ENCODE results near the gene PXDN.

PXDN gene

GRCh38 chr2:1588978-1589621 is 155.2 kb downstream of the PXDN start:
- DNase-seq, result no peak

GRCh38 chr2:1588051-1588977 is 156.0 kb downstream of the PXDN start:
- DNase-seq, result no peak

GRCh38 chr2:1586923-1587840 is 157.1 kb downstream of the PXDN start:
- no peak for DNase-seq

GRCh38 chr2:1586251-1586922 is 157.9 kb downstream of the PXDN start:
- DNase-seq, result no peak

GRCh38 chr2:1585635-1586034 is 158.7 kb downstream of the PXDN start:
- DNase-seq, result no peak

GRCh38 chr2:1584691-1585485 is 159.4 kb downstream of the PXDN start:
- no peak for DNase-seq

- DNase-seq, result no peak
Observed at GRCh38 chr2:1584051-1584531, 160.2 kb downstream of the PXDN start.

- no peak for DNase-seq
Observed at GRCh38 chr2:1582891-1583341, 161.4 kb downstream of the PXDN start.

- no peak for DNase-seq
Observed at GRCh38 chr2:1581965-1582625, 162.2 kb downstream of the PXDN start.

Data from NCI-H1436 (cell line).